ENCODE results near the gene GSDMA. TPM values are rescaled to one million over a fixed set of nuclear protein-coding genes. Genes with fewer than 3 reads are reported as not detected.
A peak's percentile ranks its signal among the peaks of the same experiment; 100 is the strongest.

Gene GSDMA
- total RNA-seq, 1 donor from 2014 or later = 1.9 TPM

GRCh38 chr17:40023590-40024292 is 60.9 kb downstream of the GSDMA start:
- ATAC-seq = no peak

- no peak for ATAC-seq
These were observed 62.1 kb downstream of the GSDMA start for GRCh38 chr17:40024901-40025300.

- ATAC-seq = no peak
These were observed 62.8 kb downstream of the GSDMA start for GRCh38 chr17:40025559-40025958.

GRCh38 chr17:40025991-40026815 is 63.4 kb downstream of the GSDMA start:
- peak; percentile 48 for ATAC-seq

GRCh38 chr17:40026816-40027613 is 64.2 kb downstream of the GSDMA start:
- peak; percentile 82 for ATAC-seq

Other genes starting within 250 kb of the GSDMA start
- 44.3 TPM for gene MIEN1, start 232.5 kb upstream of the GSDMA start, total RNA-seq
- gene GRB7, start 225.1 kb upstream of the GSDMA start, total RNA-seq = 45.3 TPM
- gene IKZF3, start 98.7 kb upstream of the GSDMA start, total RNA-seq = 1.1 TPM
- not detected for gene ZPBP2, start 94.8 kb upstream of the GSDMA start, total RNA-seq
- gene GSDMB, start 44.4 kb upstream of the GSDMA start, total RNA-seq = 1.6 TPM
- 18.5 TPM for gene ORMDL3, start 35.4 kb upstream of the GSDMA start, total RNA-seq
- not detected for gene LRRC3C, start 35.3 kb upstream of the GSDMA start, total RNA-seq
- 80.2 TPM for gene PSMD3, start 17.8 kb downstream of the GSDMA start, total RNA-seq
- gene CSF3, start 52.4 kb downstream of the GSDMA start, total RNA-seq = 0.64 TPM
- gene MED24, start 91.4 kb downstream of the GSDMA start, total RNA-seq = 55.9 TPM
- 9.4 TPM for gene THRA, start 100.0 kb downstream of the GSDMA start, total RNA-seq
- 14.6 TPM for gene NR1D1, start 137.6 kb downstream of the GSDMA start, total RNA-seq
- 36.1 TPM for gene MSL1, start 159.0 kb downstream of the GSDMA start, total RNA-seq
- 38.5 TPM for gene CASC3, start 177.5 kb downstream of the GSDMA start, total RNA-seq
- 112 TPM for gene RAPGEFL1, start 214.5 kb downstream of the GSDMA start, total RNA-seq

All from esophagus mucosa (tissue), 1 donor.